GM12878 (cell line): ENCODE results near the gene CYB5RL.

Source experiments
- BCL11A ChIP-seq: IDR thresholded peaks from 2 replicates; pipeline ENCODE4 v1.6.1; 2011; ENCODE audit warnings: low read depth, low read length
- CBFB ChIP-seq: IDR thresholded peaks from 2 replicates; pipeline ENCODE4 v1.6.1; 2016; ENCODE audit warnings: antibody characterized with exemption, low read depth
- GATAD2B ChIP-seq: fragments of 450-650 bp; conservative IDR thresholded peaks from 2 replicates; pipeline ENCODE4 v1.6.1; 2017; ENCODE audit warnings: low read depth, mild to moderate bottlenecking, moderate library complexity
- HCFC1 ChIP-seq: fragments of 150-350 bp; IDR thresholded peaks from 2 replicates; pipeline ENCODE4 v1.6.1; 2014; ENCODE audit warnings: low read length
- MTA3 ChIP-seq: IDR thresholded peaks from 2 replicates; pipeline ENCODE4 v1.6.1; 2012; ENCODE audit warnings: low read length, inconsistent platforms, borderline replicate concordance
- TBL1XR1 ChIP-seq: IDR thresholded peaks from 2 replicates; pipeline ENCODE4 v1.6.1; 2012; ENCODE audit warnings: low read depth, low read length, improper control_type of control experiment
- TCF12 ChIP-seq: IDR thresholded peaks from 2 replicates; pipeline ENCODE4 v1.6.1; 2011; ENCODE audit warnings: low read depth, mild to moderate bottlenecking, low read length
- ZNF274 ChIP-seq: IDR thresholded peaks from one replicate; pipeline ENCODE4 v1.8.0; 2011; ENCODE audit not compliant: insufficient read length, insufficient read depth

DNA sequence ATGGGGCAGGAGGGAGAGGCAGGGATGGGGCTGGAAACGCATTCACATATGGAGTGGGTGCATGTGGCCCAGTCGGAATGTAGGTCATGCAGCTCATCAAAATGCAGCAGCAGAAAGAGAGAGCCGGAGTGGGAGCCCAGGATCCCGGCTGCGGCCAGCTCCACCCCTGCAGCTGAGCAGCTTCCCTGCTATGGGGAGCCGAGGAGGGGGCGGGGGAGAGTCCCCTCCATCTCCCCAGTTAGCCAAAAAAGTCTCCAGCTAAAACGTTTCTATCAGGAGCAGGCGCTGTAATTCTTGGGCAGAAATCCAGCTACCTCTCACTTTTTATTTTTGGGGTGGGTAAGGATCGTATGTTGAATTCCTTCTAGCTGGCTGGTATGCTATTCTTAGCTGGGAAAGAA lies 39.8 kb upstream of the CYB5RL start:
- TF ChIP-seq BCL11A (no peak), MTA3 (no peak), TCF12 (no peak), HCFC1 (no peak), ZNF274 (no peak), GATAD2B (no peak), TBL1XR1 (no peak), CBFB (no peak)
